ENCODE measurements around the gene MARCHF11.

MARCHF11 gene

GRCh38 chr5:16179511-16179935 is at the start of gene MARCHF11:
Gene MARCHF11, minus strand, starts transcription at chr5:16179791. Its CDS starts 216 bp downstream, at chr5:16179575.
- no peaks in the 10 kb centered on the region for H3K36me3 ChIP-seq (ENCODE audit: control insufficient read depth in 2 of 2, insufficient read depth in 2 of 2, low read length in 2 of 2)
- H3K27me3 ChIP-seq (ENCODE audit: control insufficient read depth in 2 of 2, insufficient read depth in 2 of 2, low read length in 2 of 2) = peaks cover 5 to 10% of the 10 kb centered on the region in 2 donors
- H3K4me3 ChIP-seq (ENCODE audit: low read length in 2 of 2) = no peak within 1 kb of the TSS
- H3K9me3 ChIP-seq (ENCODE audit: control insufficient read depth in 2 of 2, low read length in 2 of 2) = no peaks in the 10 kb centered on the region
- H3K27ac ChIP-seq (ENCODE audit: low read depth in 2 of 2, low read length in 2 of 2) = no peak within 1 kb of the TSS
- no peaks in the 10 kb centered on the region for H3K4me1 ChIP-seq (ENCODE audit: control insufficient read depth in 2 of 2, insufficient read depth in 2 of 2, low read length in 2 of 2)
- no peak within 1 kb of the TSS for H3K9ac ChIP-seq (ENCODE audit: low read depth in 1 of 2, low read length in 2 of 2)

GRCh38 chr5:16225927-16226326 is 46.3 kb upstream of the MARCHF11 start:
- H3K27ac ChIP-seq (ENCODE audit: low read depth in 2 of 2, low read length in 2 of 2) = no peak overlapping the region
- no peaks in the 10 kb centered on the region for H3K4me1 ChIP-seq (ENCODE audit: control insufficient read depth in 2 of 2, insufficient read depth in 2 of 2, low read length in 2 of 2)
- no peaks in the 10 kb centered on the region for H3K27me3 ChIP-seq (ENCODE audit: control insufficient read depth in 2 of 2, insufficient read depth in 2 of 2, low read length in 2 of 2)

GRCh38 chr5:16192311-16192710 is 12.7 kb upstream of the MARCHF11 start:
- H3K4me3 ChIP-seq (ENCODE audit: low read length in 2 of 2) = no peak overlapping the region
- H3K9me3 ChIP-seq (ENCODE audit: control insufficient read depth in 2 of 2, low read length in 2 of 2) = no peaks in the 10 kb centered on the region
- H3K4me1 ChIP-seq (ENCODE audit: control insufficient read depth in 2 of 2, insufficient read depth in 2 of 2, low read length in 2 of 2) = no peaks in the 10 kb centered on the region
- no peak overlapping the region for H3K27ac ChIP-seq (ENCODE audit: low read depth in 2 of 2, low read length in 2 of 2)
- H3K27me3 ChIP-seq (ENCODE audit: control insufficient read depth in 2 of 2, insufficient read depth in 2 of 2, low read length in 2 of 2) = no peaks in the 10 kb centered on the region
- no peaks in the 10 kb centered on the region for H3K36me3 ChIP-seq (ENCODE audit: control insufficient read depth in 2 of 2, insufficient read depth in 2 of 2, low read length in 2 of 2)
- H3K9ac ChIP-seq (ENCODE audit: low read depth in 1 of 2, low read length in 2 of 2) = no peak overlapping the region

More at GRCh38 chr5:16225927-16226326, 46.3 kb upstream of the MARCHF11 start:
- H3K4me3 ChIP-seq (ENCODE audit: low read length in 2 of 2) = no peak overlapping the region
- no peak overlapping the region for H3K9ac ChIP-seq (ENCODE audit: low read depth in 1 of 2, low read length in 2 of 2)
- H3K36me3 ChIP-seq (ENCODE audit: control insufficient read depth in 2 of 2, insufficient read depth in 2 of 2, low read length in 2 of 2) = no peaks in the 10 kb centered on the region
- no peaks in the 10 kb centered on the region for H3K9me3 ChIP-seq (ENCODE audit: control insufficient read depth in 2 of 2, low read length in 2 of 2)

- Histone ChIP-seq H3K27ac (ENCODE audit: low read depth in 2 of 2, low read length in 2 of 2) (no peak overlapping the region), H3K9ac (ENCODE audit: low read depth in 1 of 2, low read length in 2 of 2) (no peak overlapping the region), H3K9me3 (ENCODE audit: control insufficient read depth in 2 of 2, low read length in 2 of 2) (no peaks in the 10 kb centered on the region), H3K4me1 (ENCODE audit: control insufficient read depth in 2 of 2, insufficient read depth in 2 of 2, low read length in 2 of 2) (no peaks in the 10 kb centered on the region), H3K4me3 (ENCODE audit: low read length in 2 of 2) (no peak overlapping the region), H3K27me3 (ENCODE audit: control insufficient read depth in 2 of 2, insufficient read depth in 2 of 2, low read length in 2 of 2) (peaks cover 5 to 10% of the 10 kb centered on the region in 2 donors), H3K36me3 (ENCODE audit: control insufficient read depth in 2 of 2, insufficient read depth in 2 of 2, low read length in 2 of 2) (no peaks in the 10 kb centered on the region)
Measured at GRCh38 chr5:16180789-16181082, 1.1 kb upstream of the MARCHF11 start.

GRCh38 chr5:16179936-16180788 is 571 bp upstream of the MARCHF11 start:
- Histone ChIP-seq H3K36me3 (ENCODE audit: control insufficient read depth in 2 of 2, insufficient read depth in 2 of 2, low read length in 2 of 2) (no peaks in the 10 kb centered on the region), H3K4me1 (ENCODE audit: control insufficient read depth in 2 of 2, insufficient read depth in 2 of 2, low read length in 2 of 2) (no peaks in the 10 kb centered on the region), H3K9ac (ENCODE audit: low read depth in 1 of 2, low read length in 2 of 2) (no peak overlapping the region), H3K27me3 (ENCODE audit: control insufficient read depth in 2 of 2, insufficient read depth in 2 of 2, low read length in 2 of 2) (peaks cover 5 to 10% of the 10 kb centered on the region in 2 donors), H3K27ac (ENCODE audit: low read depth in 2 of 2, low read length in 2 of 2) (no peak overlapping the region), H3K9me3 (ENCODE audit: control insufficient read depth in 2 of 2, low read length in 2 of 2) (no peaks in the 10 kb centered on the region), H3K4me3 (ENCODE audit: low read length in 2 of 2) (no peak overlapping the region)

- Histone ChIP-seq H3K27me3 (ENCODE audit: control insufficient read depth in 2 of 2, insufficient read depth in 2 of 2, low read length in 2 of 2) (peaks cover 5 to 10% of the 10 kb centered on the region in 2 donors), H3K36me3 (ENCODE audit: control insufficient read depth in 2 of 2, insufficient read depth in 2 of 2, low read length in 2 of 2) (no peaks in the 10 kb centered on the region), H3K9me3 (ENCODE audit: control insufficient read depth in 2 of 2, low read length in 2 of 2) (no peaks in the 10 kb centered on the region), H3K4me1 (ENCODE audit: control insufficient read depth in 2 of 2, insufficient read depth in 2 of 2, low read length in 2 of 2) (no peaks in the 10 kb centered on the region), H3K9ac (ENCODE audit: low read depth in 1 of 2, low read length in 2 of 2) (no peak overlapping the region), H3K27ac (ENCODE audit: low read depth in 2 of 2, low read length in 2 of 2) (no peak overlapping the region), H3K4me3 (ENCODE audit: low read length in 2 of 2) (no peak overlapping the region)
Measured at GRCh38 chr5:16178745-16179372, 732 bp downstream of the MARCHF11 start.

- Histone ChIP-seq H3K9ac (ENCODE audit: low read depth in 1 of 2, low read length in 2 of 2) (no peak overlapping the region), H3K9me3 (ENCODE audit: control insufficient read depth in 2 of 2, low read length in 2 of 2) (no peaks in the 10 kb centered on the region), H3K4me1 (ENCODE audit: control insufficient read depth in 2 of 2, insufficient read depth in 2 of 2, low read length in 2 of 2) (no peaks in the 10 kb centered on the region), H3K4me3 (ENCODE audit: low read length in 2 of 2) (no peak overlapping the region), H3K27me3 (ENCODE audit: control insufficient read depth in 2 of 2, insufficient read depth in 2 of 2, low read length in 2 of 2) (no peaks in the 10 kb centered on the region), H3K27ac (ENCODE audit: low read depth in 2 of 2, low read length in 2 of 2) (no peak overlapping the region), H3K36me3 (ENCODE audit: control insufficient read depth in 2 of 2, insufficient read depth in 2 of 2, low read length in 2 of 2) (no peaks in the 10 kb centered on the region)
Measured at GRCh38 chr5:16169550-16169949, 10.0 kb downstream of the MARCHF11 start.

- Histone ChIP-seq H3K27ac (ENCODE audit: low read depth in 2 of 2, low read length in 2 of 2) (no peak overlapping the region), H3K9ac (ENCODE audit: low read depth in 1 of 2, low read length in 2 of 2) (no peak overlapping the region), H3K36me3 (ENCODE audit: control insufficient read depth in 2 of 2, insufficient read depth in 2 of 2, low read length in 2 of 2) (no peaks in the 10 kb centered on the region), H3K4me1 (ENCODE audit: control insufficient read depth in 2 of 2, insufficient read depth in 2 of 2, low read length in 2 of 2) (no peaks in the 10 kb centered on the region), H3K4me3 (ENCODE audit: low read length in 2 of 2) (no peak overlapping the region), H3K27me3 (ENCODE audit: control insufficient read depth in 2 of 2, insufficient read depth in 2 of 2, low read length in 2 of 2) (no peaks in the 10 kb centered on the region), H3K9me3 (ENCODE audit: control insufficient read depth in 2 of 2, low read length in 2 of 2) (no peaks in the 10 kb centered on the region)
Measured at GRCh38 chr5:16160706-16161105, 18.9 kb downstream of the MARCHF11 start.

- Histone ChIP-seq H3K4me1 (ENCODE audit: control insufficient read depth in 2 of 2, insufficient read depth in 2 of 2, low read length in 2 of 2) (no peaks in the 10 kb centered on the region), H3K27ac (ENCODE audit: low read depth in 2 of 2, low read length in 2 of 2) (no peak overlapping the region), H3K27me3 (ENCODE audit: control insufficient read depth in 2 of 2, insufficient read depth in 2 of 2, low read length in 2 of 2) (no peaks in the 10 kb centered on the region), H3K36me3 (ENCODE audit: control insufficient read depth in 2 of 2, insufficient read depth in 2 of 2, low read length in 2 of 2) (no peaks in the 10 kb centered on the region), H3K9me3 (ENCODE audit: control insufficient read depth in 2 of 2, low read length in 2 of 2) (no peaks in the 10 kb centered on the region), H3K4me3 (ENCODE audit: low read length in 2 of 2) (no peak overlapping the region), H3K9ac (ENCODE audit: low read depth in 1 of 2, low read length in 2 of 2) (no peak overlapping the region)
Measured at GRCh38 chr5:16159636-16160035, 20.0 kb downstream of the MARCHF11 start.

- no peaks in the 10 kb centered on the region for H3K27me3 ChIP-seq (ENCODE audit: control insufficient read depth in 2 of 2, insufficient read depth in 2 of 2, low read length in 2 of 2)
- no peaks in the 10 kb centered on the region for H3K9me3 ChIP-seq (ENCODE audit: control insufficient read depth in 2 of 2, low read length in 2 of 2)
- H3K36me3 ChIP-seq (ENCODE audit: control insufficient read depth in 2 of 2, insufficient read depth in 2 of 2, low read length in 2 of 2) = no peaks in the 10 kb centered on the region
- no peak overlapping the region for H3K9ac ChIP-seq (ENCODE audit: low read depth in 1 of 2, low read length in 2 of 2)
- H3K27ac ChIP-seq (ENCODE audit: low read depth in 2 of 2, low read length in 2 of 2) = no peak overlapping the region
- no peaks in the 10 kb centered on the region for H3K4me1 ChIP-seq (ENCODE audit: control insufficient read depth in 2 of 2, insufficient read depth in 2 of 2, low read length in 2 of 2)
- H3K4me3 ChIP-seq (ENCODE audit: low read length in 2 of 2) = no peak overlapping the region
Measured at GRCh38 chr5:16156152-16156551, 23.4 kb downstream of the MARCHF11 start.
